PC-3 (cell line): ENCODE results near the gene OTUD6A. TPM values are rescaled to one million over a fixed set of nuclear protein-coding genes. Genes with fewer than 3 reads are reported as not detected.

Experiments
- ATAC-seq: fragments of 200-7000 bp; cut with Tn5 transposase; 2 replicates; pipeline ENCODE4 v1.9.1; 2020; ENCODE audit warnings: mild to moderate bottlenecking, moderate library complexity
- BruUV-seq: library from RNA; stranded (reverse); fragments of 400-500 nt; replicated peaks from 2 replicates; lab custom pipeline; 2021; lab: Mats Ljungman, UMichigan
- CTCF ChIA-PET: fragments of 300-600 bp; sonication (Branson Sonifier 250); formaldehyde crosslinking; loops from one replicate; lab custom pipeline; 2022; ENCODE audit warnings: antibody characterized with exemption; lab: Charles Lee
- POLR2A ChIA-PET: fragments of 300-600 bp; sonication (Branson Sonifier 250); formaldehyde crosslinking; loops from one replicate; lab custom pipeline; 2022; ENCODE audit warnings: antibody characterized with exemption; ENCODE audit not compliant: unreplicated experiment; lab: Charles Lee
- DNase-seq: peaks from one replicate; pipeline ENCODE4 v3.0.0-alpha.2; 2015
- H2AFZ ChIP-seq: fragments of 300-600 bp; sonication (generic); 2 replicates; pipeline ENCODE4 v1.6.0; 2016; ENCODE audit warnings: antibody characterized with exemption, low read length
- H3F3A ChIP-seq: fragments of 300-600 bp; sonication (generic); one replicate; pipeline ENCODE4 v1.6.0; 2017; ENCODE audit warnings: antibody characterized with exemption, low read length, control low read depth, mild to moderate bottlenecking; ENCODE audit not compliant: unreplicated experiment
- H3K27ac ChIP-seq: fragments of 300-600 bp; sonication (generic); 2 replicates; pipeline ENCODE4 v1.5.1; 2016; ENCODE audit warnings: mild to moderate bottlenecking, low read length
- H3K27me3 ChIP-seq: fragments of 300-600 bp; sonication (generic); 2 replicates; pipeline ENCODE4 v1.6.1; 2016; ENCODE audit warnings: low read length, mixed read lengths
- H3K36me3 ChIP-seq: fragments of 300-600 bp; sonication (generic); 2 replicates; pipeline ENCODE4 v1.6.1; 2016; ENCODE audit warnings: low read depth, mixed run types, low read length, mixed read lengths
- H3K4me1 ChIP-seq: fragments of 300-600 bp; sonication (generic); 2 replicates; pipeline ENCODE4 v1.5.1; 2016; ENCODE audit warnings: low read length; ENCODE audit not compliant: insufficient read depth
- H3K4me2 ChIP-seq: fragments of 300-600 bp; sonication (generic); 2 replicates; pipeline ENCODE4 v1.6.0; 2016; ENCODE audit warnings: low read length
- H3K4me3 ChIP-seq: fragments of 300-600 bp; sonication (generic); 2 replicates; pipeline ENCODE4 v1.5.1; 2016; ENCODE audit warnings: mild to moderate bottlenecking, low read length, mixed read lengths
- H3K79me2 ChIP-seq: fragments of 300-600 bp; sonication (generic); 2 replicates; pipeline ENCODE4 v1.6.1; 2017; ENCODE audit warnings: low read length, mixed read lengths
- H3K9ac ChIP-seq: fragments of 300-600 bp; sonication (generic); 2 replicates; pipeline ENCODE4 v1.6.0; 2016; ENCODE audit warnings: mild to moderate bottlenecking, low read length
- H3K9me2 ChIP-seq: fragments of 300-600 bp; sonication (generic); replicated peaks from 2 replicates; pipeline ENCODE4 v1.6.1; 2016; ENCODE audit warnings: mixed run types, low read length, mixed read lengths
- H3K9me3 ChIP-seq: fragments of 300-600 bp; sonication (generic); 2 replicates; pipeline ENCODE4 v1.6.1; 2016; ENCODE audit warnings: low read length, mixed read lengths
- H4K20me1 ChIP-seq: fragments of 300-600 bp; sonication (generic); 2 replicates; pipeline ENCODE4 v1.6.1; 2016; ENCODE audit warnings: low read length, mixed read lengths
- EZH2 ChIP-seq: fragments of 300-600 bp; sonication (generic); IDR thresholded peaks from one replicate; pipeline ENCODE4 v1.6.1; 2017; ENCODE audit warnings: antibody characterized with exemption, mild to moderate bottlenecking, low read length; ENCODE audit not compliant: unreplicated experiment
- EZH2phosphoT487 ChIP-seq: fragments of 300-600 bp; sonication (generic); IDR thresholded peaks from 2 replicates; pipeline ENCODE4 v1.6.1; 2018; ENCODE audit warnings: mild to moderate bottlenecking, antibody characterized with exemption, low read length, borderline replicate concordance
- intact Hi-C: fragments of 100-400 bp; cut with micrococcal nuclease; formaldehyde crosslinking; loops from 2 replicates; pipeline ENCODE4 v1.9.0; 2023
- total RNA-seq: library from RNA; depleted of rRNA; stranded (reverse); fragments of >200 nt; gene quantifications from 2 replicates; pipeline ENCODE4 v1.2.3, GENCODE V29; 2014
- TF ChIP-seq, protein P1 (sequence below): fragments of 300-600 bp; sonication (generic); conservative IDR thresholded peaks from 2 replicates; pipeline ENCODE4 v1.5.1; 2017; ENCODE audit warnings: antibody characterized with exemption, low read depth, mild to moderate bottlenecking, low read length

OTUD6A gene
- total RNA-seq, 1 experiment from 2014 or later: not detected

DNA sequence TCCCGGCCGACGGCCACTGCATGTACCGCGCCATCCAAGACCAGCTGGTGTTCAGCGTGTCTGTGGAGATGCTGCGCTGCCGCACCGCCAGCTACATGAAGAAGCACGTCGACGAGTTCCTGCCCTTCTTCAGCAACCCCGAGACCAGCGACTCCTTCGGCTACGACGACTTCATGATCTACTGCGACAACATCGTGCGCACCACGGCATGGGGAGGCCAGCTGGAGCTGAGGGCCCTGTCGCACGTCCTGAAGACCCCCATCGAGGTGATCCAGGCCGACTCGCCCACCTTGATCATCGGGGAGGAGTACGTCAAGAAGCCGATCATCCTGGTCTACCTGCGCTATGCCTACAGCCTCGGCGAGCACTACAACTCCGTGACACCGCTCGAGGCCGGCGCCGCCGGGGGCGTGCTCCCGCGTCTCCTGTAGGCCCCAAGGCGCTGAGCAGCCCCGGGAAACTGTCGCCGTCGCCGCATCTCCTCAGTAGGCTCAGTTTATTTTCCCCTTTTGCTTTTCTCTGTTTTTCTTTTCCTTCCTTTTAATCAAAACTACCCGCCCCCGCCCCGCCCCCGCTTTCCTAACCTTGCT, 799 bp downstream of the OTUD6A start:
- TF ChIP-seq EZH2 (no peak), EZH2phosphoT487 (no peak)
- TF ChIP-seq, protein P1, sequence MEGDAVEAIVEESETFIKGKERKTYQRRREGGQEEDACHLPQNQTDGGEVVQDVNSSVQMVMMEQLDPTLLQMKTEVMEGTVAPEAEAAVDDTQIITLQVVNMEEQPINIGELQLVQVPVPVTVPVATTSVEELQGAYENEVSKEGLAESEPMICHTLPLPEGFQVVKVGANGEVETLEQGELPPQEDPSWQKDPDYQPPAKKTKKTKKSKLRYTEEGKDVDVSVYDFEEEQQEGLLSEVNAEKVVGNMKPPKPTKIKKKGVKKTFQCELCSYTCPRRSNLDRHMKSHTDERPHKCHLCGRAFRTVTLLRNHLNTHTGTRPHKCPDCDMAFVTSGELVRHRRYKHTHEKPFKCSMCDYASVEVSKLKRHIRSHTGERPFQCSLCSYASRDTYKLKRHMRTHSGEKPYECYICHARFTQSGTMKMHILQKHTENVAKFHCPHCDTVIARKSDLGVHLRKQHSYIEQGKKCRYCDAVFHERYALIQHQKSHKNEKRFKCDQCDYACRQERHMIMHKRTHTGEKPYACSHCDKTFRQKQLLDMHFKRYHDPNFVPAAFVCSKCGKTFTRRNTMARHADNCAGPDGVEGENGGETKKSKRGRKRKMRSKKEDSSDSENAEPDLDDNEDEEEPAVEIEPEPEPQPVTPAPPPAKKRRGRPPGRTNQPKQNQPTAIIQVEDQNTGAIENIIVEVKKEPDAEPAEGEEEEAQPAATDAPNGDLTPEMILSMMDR: no peak
- ChIA-PET POLR2A (no interaction called here), CTCF (no interaction called here)
- Histone ChIP-seq H3K27ac (no peak overlapping the region), H3K9me3 (no peaks in the 10 kb centered on the region), H4K20me1 (no peaks in the 10 kb centered on the region), H3K4me1 (no peaks in the 10 kb centered on the region), H3K4me2 (no peak overlapping the region), H3K79me2 (no peaks in the 10 kb centered on the region), H3F3A (no peaks in the 10 kb centered on the region), H3K9ac (no peak overlapping the region), H3K36me3 (no peaks in the 10 kb centered on the region), H3K4me3 (no peak overlapping the region), H3K27me3 (no peaks in the 10 kb centered on the region), H2AFZ (no peak overlapping the region), H3K9me2 (no peaks in the 10 kb centered on the region)
- intact Hi-C loops: no loop called here
- BruUV-seq: no TSS peak
- DNase-seq (no peak), ATAC-seq (no peak)

DNA sequence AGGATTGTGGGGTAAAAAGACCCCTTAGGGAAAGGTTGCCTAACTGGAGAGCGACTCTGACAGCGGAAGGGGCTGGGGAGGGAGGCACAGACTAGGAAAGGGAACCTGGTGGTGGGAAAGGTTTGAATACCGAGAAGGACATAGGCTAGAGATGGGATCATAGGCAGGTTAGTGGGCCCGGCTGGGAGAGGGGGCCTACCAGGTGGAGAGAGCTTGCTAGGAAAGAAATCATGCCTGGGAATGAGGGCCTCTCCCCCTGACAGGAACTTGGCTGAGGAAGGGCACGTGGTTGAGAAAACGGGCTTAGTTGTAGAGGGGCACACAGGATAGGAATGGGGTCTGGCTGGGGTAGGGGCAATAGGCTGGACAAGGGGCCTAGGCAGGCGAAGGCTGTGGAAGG, 4.4 kb downstream of the OTUD6A start:
- H3K27me3 ChIP-seq: no peaks in the 10 kb centered on the region
- no peak for DNase-seq
- no peaks in the 10 kb centered on the region for H3K36me3 ChIP-seq
- H3F3A ChIP-seq: no peaks in the 10 kb centered on the region
- H3K9me2 ChIP-seq: no peaks in the 10 kb centered on the region
- H4K20me1 ChIP-seq: no peaks in the 10 kb centered on the region
- intact Hi-C loops: no loop called here
- no peak for TF ChIP-seq EZH2phosphoT487
- TF ChIP-seq, protein P1: no peak
- TF ChIP-seq EZH2: no peak
- ChIA-PET CTCF (no interaction called here), POLR2A (no interaction called here)
- H3K4me3 ChIP-seq: no peak overlapping the region
- no peak overlapping the region for H3K27ac ChIP-seq
- no peaks in the 10 kb centered on the region for H3K79me2 ChIP-seq
- H2AFZ ChIP-seq: no peak overlapping the region
- H3K4me1 ChIP-seq: no peaks in the 10 kb centered on the region
- no peak for ATAC-seq
- no peak overlapping the region for H3K4me2 ChIP-seq
- no peaks in the 10 kb centered on the region for H3K9me3 ChIP-seq
- H3K9ac ChIP-seq: no peak overlapping the region
- no TSS peak for BruUV-seq

GRCh38 chrX:70079297-70079696, 17.0 kb downstream of the OTUD6A start:
- Histone ChIP-seq H4K20me1 (no peaks in the 10 kb centered on the region), H3K27me3 (no peaks in the 10 kb centered on the region), H3K9me2 (no peaks in the 10 kb centered on the region), H3K27ac (no peak overlapping the region), H3K36me3 (no peaks in the 10 kb centered on the region), H3K9ac (no peak overlapping the region), H3K9me3 (no peaks in the 10 kb centered on the region), H3K4me1 (peaks cover 16% of the 10 kb centered on the region), H2AFZ (no peak overlapping the region), H3K79me2 (no peaks in the 10 kb centered on the region), H3F3A (no peaks in the 10 kb centered on the region), H3K4me2 (no peak overlapping the region), H3K4me3 (no peak overlapping the region)
- ChIA-PET CTCF (no interaction called here), POLR2A (no interaction called here)
- intact Hi-C loops: no loop called here
- ATAC-seq: no peak
- no TSS peak for BruUV-seq
- TF ChIP-seq EZH2: no peak
- no peak for DNase-seq
